NCI-H510A treated with DMSO at 0.1 percent for 48 hours (cell line): ENCODE data around the gene TTC23L.

ENCODE experiments used
- DNase-seq: peaks from one replicate; lab custom pipeline; 2025; lab: John Stamatoyannopoulos, UW

Gene TTC23L

GRCh38 chr5:34923694-34924461 lies 84.9 kb downstream of the TTC23L start:
- DNase-seq: no peak

- no peak for DNase-seq
Measured at GRCh38 chr5:34924462-34924765, 85.5 kb downstream of the TTC23L start.

- DNase-seq: no peak
Measured at GRCh38 chr5:34926318-34926888, 87.4 kb downstream of the TTC23L start.

GRCh38 chr5:34927785-34928184 lies 88.8 kb downstream of the TTC23L start:
- no peak for DNase-seq

- no peak for DNase-seq
Measured at GRCh38 chr5:34928267-34928666, 89.3 kb downstream of the TTC23L start.

- peak; percentile 97 for DNase-seq
Measured at GRCh38 chr5:34929134-34929719, 90.3 kb downstream of the TTC23L start, which contains the start of gene DNAJC21. TSS of gene DNAJC21 (plus strand) at chr5:34929559. CDS start at chr5:34929820, 261 bp downstream.

GRCh38 chr5:34929720-34930461 lies 90.9 kb downstream of the TTC23L start:
- peak; percentile 82 for DNase-seq

GRCh38 chr5:34930462-34930844 lies 91.5 kb downstream of the TTC23L start:
- no peak for DNase-seq

GRCh38 chr5:34930870-34931269 lies 91.9 kb downstream of the TTC23L start:
- DNase-seq: no peak

GRCh38 chr5:34932947-34933346 lies 94.0 kb downstream of the TTC23L start:
- DNase-seq: no peak

- no peak for DNase-seq
Measured at GRCh38 chr5:34941936-34942335, 103.0 kb downstream of the TTC23L start.

GRCh38 chr5:34944044-34944443 lies 105.1 kb downstream of the TTC23L start:
- DNase-seq: no peak

- DNase-seq: no peak
Measured at GRCh38 chr5:34944460-34945047, 105.6 kb downstream of the TTC23L start.
